Measurements from ENCODE around the gene RMDN2. TPM values are rescaled to one million over a fixed set of nuclear protein-coding genes. Genes with fewer than 3 reads are reported as not detected.
A peak's percentile ranks its signal among the peaks of the same experiment; 100 is the strongest.

RMDN2 gene
- polyA plus RNA-seq, 1 donor (not counting 4 experiments of a cell fraction or from before 2014, with no cell fraction given): 9.3 TPM

DNA sequence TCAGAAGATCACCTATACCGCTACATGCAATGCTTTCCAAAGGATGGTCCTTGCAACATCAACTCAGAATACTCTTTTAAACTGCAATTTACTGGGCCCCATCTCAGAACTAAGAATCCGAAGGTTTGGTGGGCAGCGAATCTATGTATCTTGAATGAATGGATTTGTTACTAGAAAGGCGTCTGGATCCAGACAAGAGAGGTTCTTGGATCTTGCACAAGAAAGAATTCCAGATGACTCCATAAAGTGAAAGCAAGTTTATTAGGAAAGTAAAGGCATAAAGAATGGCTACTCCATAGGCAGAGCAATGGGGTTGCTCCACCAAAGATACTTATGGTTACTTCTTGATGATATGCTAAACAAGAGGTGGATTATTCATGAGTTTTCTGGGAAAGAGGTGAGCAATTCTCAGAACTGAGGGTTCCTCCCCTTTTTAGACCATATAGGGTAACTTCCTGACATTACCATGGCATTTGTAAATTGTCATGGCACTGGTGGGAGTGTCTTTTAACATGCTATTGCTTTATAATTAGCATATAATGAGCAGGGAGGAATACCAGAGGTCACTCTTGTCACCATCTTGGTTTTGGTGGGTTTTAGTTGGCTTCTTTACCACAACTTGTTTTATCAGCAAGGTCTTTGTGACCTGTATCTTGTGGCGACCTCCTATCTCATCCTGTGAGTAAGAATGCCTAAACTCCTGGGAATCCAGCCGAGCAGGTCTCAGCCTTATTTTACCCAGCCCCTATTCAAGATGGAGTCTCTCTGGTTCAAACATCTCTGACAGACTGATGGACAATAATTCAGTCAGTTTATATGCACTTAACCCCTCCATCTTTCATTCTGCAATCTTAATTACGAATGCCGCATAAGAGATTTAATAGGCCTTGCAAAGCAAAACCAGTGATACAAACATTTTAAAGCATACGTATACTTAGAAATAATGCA is 7.5 kb upstream of the RMDN2 start:
- Histone ChIP-seq H3K36me3 (ENCODE audit: control insufficient read depth in 2 of 2, extremely low read depth in 1 of 2, insufficient read depth in 2 of 2, low read length in 2 of 2) (no peaks in the 10 kb centered on the region), H3K4me3 (ENCODE audit: control insufficient read depth in 2 of 3, extremely low read depth in 1 of 3, insufficient read depth in 2 of 3, low read depth in 1 of 3, low read length in 3 of 3) (peak overlapping the region in 1 of 3 experiments; percentile 26), H3K4me2 (ENCODE audit: control insufficient read depth, extremely low read depth, insufficient read depth, low read depth, low read length) (peak overlapping the region; percentile 74), H3K27me3 (ENCODE audit: control insufficient read depth, extremely low read depth, insufficient read depth, low read length) (no peaks in the 10 kb centered on the region), H3K27ac (ENCODE audit: control insufficient read depth, insufficient read depth, low read length) (peak overlapping the region; percentile 30), H4K20me1 (ENCODE audit: control insufficient read depth, extremely low read depth, insufficient read depth, low read length) (no peaks in the 10 kb centered on the region), H2AFZ (ENCODE audit: control insufficient read depth, low read length) (peak overlapping the region; percentile 14), H3K9ac (ENCODE audit: control insufficient read depth, extremely low read depth, insufficient read depth, low read length) (no peak overlapping the region), H3K79me2 (ENCODE audit: control insufficient read depth, insufficient read depth, low read length) (no peaks in the 10 kb centered on the region), H3K9me1 (ENCODE audit: control insufficient read depth, extremely low read depth, insufficient read depth, low read length) (no peaks in the 10 kb centered on the region), H3K4me1 (ENCODE audit: control insufficient read depth, extremely low read depth, insufficient read depth, low read length) (peaks cover 24% of the 10 kb centered on the region), H3K9me3 (ENCODE audit: control insufficient read depth, low read depth, low read length) (no peaks in the 10 kb centered on the region)
- TF ChIP-seq CTCF (optimal IDR thresholded peaks at IDR 0.05 in 1 of 3, IDR thresholded peaks at IDR 0.05 in 1 of 3, conservative IDR thresholded peaks at IDR 0.05 in 1 of 3; ENCODE audit: extremely low read depth in 1 of 3, insufficient read depth in 2 of 3, low read length in 3 of 3) (no peak), EZH2 (IDR thresholded peaks at IDR 0.05; ENCODE audit: low read length) (no peak)
- dilution Hi-C loops (cut with MboI; ENCODE audit: extremely low pct_ligation_motif_present, low sequenced_read_pairs): no loop called here
- DNase-seq (ENCODE audit: low read depth, low spot score) (no peak), FAIRE-seq (no peak)

DNA sequence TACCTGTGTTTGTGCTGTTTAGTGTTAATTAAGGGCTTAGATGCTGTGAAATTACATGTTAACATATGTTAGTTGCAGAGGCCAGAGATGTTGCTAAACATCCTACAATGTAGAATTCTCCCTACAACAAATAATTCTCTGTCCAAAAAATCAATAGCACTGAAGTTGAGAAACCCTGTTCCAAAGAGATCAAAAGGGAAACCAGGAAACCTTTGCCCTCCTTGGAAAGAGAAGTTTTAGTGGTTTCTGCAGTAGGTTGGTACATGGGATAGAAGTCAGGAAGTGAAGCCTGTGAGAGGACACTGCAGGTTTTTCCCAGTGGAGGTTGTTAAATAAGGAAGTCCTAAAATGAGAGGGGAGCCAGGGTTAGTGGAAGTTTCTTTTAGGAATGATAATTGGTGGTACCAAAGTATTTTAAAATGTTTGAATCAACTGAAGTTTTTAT is 6.3 kb upstream of the RMDN2 start:
- dilution Hi-C loops (cut with MboI; ENCODE audit: extremely low pct_ligation_motif_present, low sequenced_read_pairs): no loop called here
- FAIRE-seq (no peak), DNase-seq (ENCODE audit: low read depth, low spot score) (no peak)
- TF ChIP-seq EZH2 (IDR thresholded peaks at IDR 0.05; ENCODE audit: low read length) (no peak), CTCF (optimal IDR thresholded peaks at IDR 0.05 in 1 of 3, IDR thresholded peaks at IDR 0.05 in 1 of 3, conservative IDR thresholded peaks at IDR 0.05 in 1 of 3; ENCODE audit: extremely low read depth in 1 of 3, insufficient read depth in 2 of 3, low read length in 3 of 3) (no peak)
- Histone ChIP-seq H3K79me2 (ENCODE audit: control insufficient read depth, insufficient read depth, low read length) (no peaks in the 10 kb centered on the region), H3K9me1 (ENCODE audit: control insufficient read depth, extremely low read depth, insufficient read depth, low read length) (no peaks in the 10 kb centered on the region), H3K4me1 (ENCODE audit: control insufficient read depth, extremely low read depth, insufficient read depth, low read length) (peaks cover 24% of the 10 kb centered on the region), H3K36me3 (ENCODE audit: control insufficient read depth in 2 of 2, extremely low read depth in 1 of 2, insufficient read depth in 2 of 2, low read length in 2 of 2) (no peaks in the 10 kb centered on the region), H2AFZ (ENCODE audit: control insufficient read depth, low read length) (peak overlapping the region; percentile 33), H3K27ac (ENCODE audit: control insufficient read depth, insufficient read depth, low read length) (no peak overlapping the region), H3K27me3 (ENCODE audit: control insufficient read depth, extremely low read depth, insufficient read depth, low read length) (no peaks in the 10 kb centered on the region), H4K20me1 (ENCODE audit: control insufficient read depth, extremely low read depth, insufficient read depth, low read length) (no peaks in the 10 kb centered on the region), H3K9me3 (ENCODE audit: control insufficient read depth, low read depth, low read length) (no peaks in the 10 kb centered on the region), H3K4me3 (ENCODE audit: control insufficient read depth in 2 of 3, extremely low read depth in 1 of 3, insufficient read depth in 2 of 3, low read depth in 1 of 3, low read length in 3 of 3) (no peak overlapping the region), H3K9ac (ENCODE audit: control insufficient read depth, extremely low read depth, insufficient read depth, low read length) (no peak overlapping the region), H3K4me2 (ENCODE audit: control insufficient read depth, extremely low read depth, insufficient read depth, low read depth, low read length) (no peak overlapping the region)

All from keratinocyte (primary cell).